Thymus (tissue), 11 donors: ENCODE data around the gene OCIAD2. TPM values are rescaled to one million over a fixed set of nuclear protein-coding genes. Genes with fewer than 3 reads are reported as not detected.
A peak's percentile ranks its signal among the peaks of the same experiment; 100 is the strongest.

Experiments
- DNase-seq, 9 donors: peaks; one replicate each; pipeline ENCODE4 v3.0.0-alpha.2; 2013; ENCODE audit warnings: low spot score in 9 of 9, low read depth in 6 of 9, missing footprints in 1 of 9
- H3K27ac ChIP-seq, 2 donors: one replicate each; pipeline ENCODE4 v1.5.1; 2013; ENCODE audit warnings: control low read depth in 1 of 2, low read depth in 1 of 2, low read length in 1 of 2, mild to moderate bottlenecking in 1 of 2, moderate library complexity in 1 of 2
- H3K27me3 ChIP-seq, 2 donors: one replicate each; pipeline ENCODE4 v1.5.1; 2013; ENCODE audit warnings: low read length in 1 of 2; ENCODE audit not compliant: control insufficient read depth in 2 of 2, insufficient read depth in 1 of 2
- H3K36me3 ChIP-seq, 2 donors: one replicate each; pipeline ENCODE4 v1.5.1; 2013; ENCODE audit warnings: low read length in 1 of 2, mild to moderate bottlenecking in 1 of 2, moderate library complexity in 1 of 2; ENCODE audit not compliant: control insufficient read depth in 2 of 2, insufficient read depth in 2 of 2
- H3K4me1 ChIP-seq, 2 donors: one replicate each; pipeline ENCODE4 v1.5.1; 2013; ENCODE audit warnings: low read length in 2 of 2; ENCODE audit not compliant: control insufficient read depth in 2 of 2, insufficient read depth in 2 of 2
- H3K4me3 ChIP-seq, 2 donors: one replicate each; pipeline ENCODE4 v1.5.1; 2013; ENCODE audit warnings: low read length in 2 of 2, control low read depth in 1 of 2, mild to moderate bottlenecking in 1 of 2
- H3K9me3 ChIP-seq, 2 donors: one replicate each; pipeline ENCODE4 v1.5.1; 2013; ENCODE audit warnings: low read length in 1 of 2, mild to moderate bottlenecking in 1 of 2; ENCODE audit not compliant: control insufficient read depth in 2 of 2, insufficient read depth in 1 of 2
- WGBS: extraction: QIAGEN DNeasy Blood & Tissue Kit; methylation state at CpG from one replicate; pipeline ENCODE4 v1.1.7; 2013; 5-methylcytosine and 5-hydroxymethylcytosine counted together
- polyA plus RNA-seq: library from polyadenylated mRNA; stranded (reverse); fragments of 200-250 nt; gene quantifications from one replicate; pipeline ENCODE4 v1.2.3, GENCODE V29; 2013
- total RNA-seq: library from RNA; stranded (reverse); fragments of 120-200 nt; gene quantifications from one replicate; pipeline ENCODE4 v1.2.4, GENCODE V29; 2013
- donor health status: healthy.

OCIAD2 gene
- total and polyA plus RNA-seq, 2 donors = 75.8 to 106 TPM

- Histone ChIP-seq H3K36me3 (no peaks in the 10 kb centered on the region), H3K4me1 (no peaks in the 10 kb centered on the region), H3K27ac (no peak overlapping the region), H3K27me3 (no peaks in the 10 kb centered on the region), H3K9me3 (no peaks in the 10 kb centered on the region), H3K4me3 (no peak overlapping the region)
- WGBS = 97% methylated on average over 6 of the region's 6 CpGs
- no peak for DNase-seq
These were observed 6.8 kb upstream of the OCIAD2 start for GRCh38 chr4:48913346-48913745.

GRCh38 chr4:48912349-48912748, 5.8 kb upstream of the OCIAD2 start:
- H3K4me1 ChIP-seq = no peaks in the 10 kb centered on the region
- H3K9me3 ChIP-seq = no peaks in the 10 kb centered on the region
- H3K27ac ChIP-seq = no peak overlapping the region
- no peak for DNase-seq
- H3K36me3 ChIP-seq = no peaks in the 10 kb centered on the region
- 93% methylated on average over 2 of the region's 2 CpGs for WGBS
- H3K27me3 ChIP-seq = no peaks in the 10 kb centered on the region
- no peak overlapping the region for H3K4me3 ChIP-seq

- H3K27ac ChIP-seq = no peak overlapping the region
- no peaks in the 10 kb centered on the region for H3K27me3 ChIP-seq
- H3K9me3 ChIP-seq = no peaks in the 10 kb centered on the region
- H3K36me3 ChIP-seq = no peaks in the 10 kb centered on the region
- peaks cover 8 to 13% of the 10 kb centered on the region in 2 donors for H3K4me1 ChIP-seq
- H3K4me3 ChIP-seq = no peak overlapping the region
- DNase-seq = no peak
These were observed 3.9 kb upstream of the OCIAD2 start for GRCh38 chr4:48910511-48910910.

- H3K27ac ChIP-seq = no peak overlapping the region
- peaks cover 0 to under 1% of the 10 kb centered on the region in 2 donors for H3K36me3 ChIP-seq
- no peak for DNase-seq
- no peaks in the 10 kb centered on the region for H3K27me3 ChIP-seq
- 97% methylated on average over 3 of the region's 3 CpGs for WGBS
- H3K4me1 ChIP-seq = peaks cover 14 to 20% of the 10 kb centered on the region in 2 donors
- no peak overlapping the region for H3K4me3 ChIP-seq
- H3K9me3 ChIP-seq = no peaks in the 10 kb centered on the region
These were observed 3.1 kb upstream of the OCIAD2 start for GRCh38 chr4:48909697-48910096.

GRCh38 chr4:48908687-48909086, 2.1 kb upstream of the OCIAD2 start:
- Histone ChIP-seq H3K27ac (no peak overlapping the region), H3K27me3 (no peaks in the 10 kb centered on the region), H3K36me3 (peaks cover 4 to 8% of the 10 kb centered on the region in 2 donors), H3K4me3 (no peak overlapping the region), H3K9me3 (no peaks in the 10 kb centered on the region), H3K4me1 (peaks cover 19 to 21% of the 10 kb centered on the region in 2 donors)
- no peak for DNase-seq

- DNase-seq = no peak
- WGBS = 97% methylated on average over 7 of the region's 7 CpGs
- no peak overlapping the region for H3K4me3 ChIP-seq
These were observed 1.3 kb upstream of the OCIAD2 start for GRCh38 chr4:48907706-48908477.

GRCh38 chr4:48905363-48906015, 1.1 kb downstream of the OCIAD2 start:
- WGBS = 88% methylated on average over 9 of the region's 9 CpGs
- Histone ChIP-seq H3K4me3 (peak overlapping the region; percentile 70 to 79), H3K36me3 (peaks cover 14 to 34% of the 10 kb centered on the region in 2 donors), H3K9me3 (no peaks in the 10 kb centered on the region), H3K27me3 (no peaks in the 10 kb centered on the region), H3K27ac (peak overlapping the region in 1 of 2 donors; percentile 25), H3K4me1 (peaks cover 19 to 21% of the 10 kb centered on the region in 2 donors)
- no peak for DNase-seq

More at GRCh38 chr4:48907706-48908477, 1.3 kb upstream of the OCIAD2 start:
- Histone ChIP-seq H3K36me3 (peaks cover 4 to 12% of the 10 kb centered on the region in 2 donors), H3K27me3 (no peaks in the 10 kb centered on the region), H3K9me3 (no peaks in the 10 kb centered on the region), H3K27ac (no peak overlapping the region), H3K4me1 (peaks cover 19 to 21% of the 10 kb centered on the region in 2 donors)

GRCh38 chr4:48904541-48905142, 1.9 kb downstream of the OCIAD2 start:
- DNase-seq = no peak
- no peak overlapping the region for H3K27ac ChIP-seq
- H3K27me3 ChIP-seq = no peaks in the 10 kb centered on the region
- H3K9me3 ChIP-seq = no peaks in the 10 kb centered on the region
- peaks cover 19 to 25% of the 10 kb centered on the region in 2 donors for H3K4me1 ChIP-seq
- 98% methylated on average over 3 of the region's 3 CpGs for WGBS
- peaks cover 18 to 40% of the 10 kb centered on the region in 2 donors for H3K36me3 ChIP-seq
- H3K4me3 ChIP-seq = no peak overlapping the region

GRCh38 chr4:48904101-48904500, 2.5 kb downstream of the OCIAD2 start:
- WGBS = 93% methylated on average over 4 of the region's 4 CpGs
- Histone ChIP-seq H3K27me3 (no peaks in the 10 kb centered on the region), H3K36me3 (peaks cover 19 to 46% of the 10 kb centered on the region in 2 donors), H3K4me1 (peaks cover 19 to 25% of the 10 kb centered on the region in 2 donors), H3K4me3 (no peak overlapping the region), H3K9me3 (no peaks in the 10 kb centered on the region), H3K27ac (no peak overlapping the region)
- no peak for DNase-seq
